Ishikawa (cell line): Measurements from ENCODE around the gene KREMEN1.

Experiments
- CEBPB ChIP-seq: IDR thresholded peaks from 2 replicates; pipeline ENCODE4 v1.6.1; 2012
- MAX ChIP-seq: IDR thresholded peaks from 2 replicates; pipeline ENCODE4 v1.6.1; 2012
- NFIC ChIP-seq: IDR thresholded peaks from 2 replicates; pipeline ENCODE4 v1.6.1; 2012
- RAD21 ChIP-seq: IDR thresholded peaks from 2 replicates; pipeline ENCODE4 v1.6.1; 2012; ENCODE audit warnings: low read depth
- TEAD4 ChIP-seq: IDR thresholded peaks from 2 replicates; pipeline ENCODE4 v1.6.1; 2012
- YY1 ChIP-seq: IDR thresholded peaks from 2 replicates; pipeline ENCODE4 v1.6.1; 2012; ENCODE audit warnings: low read depth
- TF ChIP-seq, protein P1 (sequence below): IDR thresholded peaks from 2 replicates; pipeline ENCODE4 v1.6.1; 2012; ENCODE audit warnings: low read depth, mild to moderate bottlenecking

- no peak for TF ChIP-seq YY1
- TF ChIP-seq, protein P1, sequence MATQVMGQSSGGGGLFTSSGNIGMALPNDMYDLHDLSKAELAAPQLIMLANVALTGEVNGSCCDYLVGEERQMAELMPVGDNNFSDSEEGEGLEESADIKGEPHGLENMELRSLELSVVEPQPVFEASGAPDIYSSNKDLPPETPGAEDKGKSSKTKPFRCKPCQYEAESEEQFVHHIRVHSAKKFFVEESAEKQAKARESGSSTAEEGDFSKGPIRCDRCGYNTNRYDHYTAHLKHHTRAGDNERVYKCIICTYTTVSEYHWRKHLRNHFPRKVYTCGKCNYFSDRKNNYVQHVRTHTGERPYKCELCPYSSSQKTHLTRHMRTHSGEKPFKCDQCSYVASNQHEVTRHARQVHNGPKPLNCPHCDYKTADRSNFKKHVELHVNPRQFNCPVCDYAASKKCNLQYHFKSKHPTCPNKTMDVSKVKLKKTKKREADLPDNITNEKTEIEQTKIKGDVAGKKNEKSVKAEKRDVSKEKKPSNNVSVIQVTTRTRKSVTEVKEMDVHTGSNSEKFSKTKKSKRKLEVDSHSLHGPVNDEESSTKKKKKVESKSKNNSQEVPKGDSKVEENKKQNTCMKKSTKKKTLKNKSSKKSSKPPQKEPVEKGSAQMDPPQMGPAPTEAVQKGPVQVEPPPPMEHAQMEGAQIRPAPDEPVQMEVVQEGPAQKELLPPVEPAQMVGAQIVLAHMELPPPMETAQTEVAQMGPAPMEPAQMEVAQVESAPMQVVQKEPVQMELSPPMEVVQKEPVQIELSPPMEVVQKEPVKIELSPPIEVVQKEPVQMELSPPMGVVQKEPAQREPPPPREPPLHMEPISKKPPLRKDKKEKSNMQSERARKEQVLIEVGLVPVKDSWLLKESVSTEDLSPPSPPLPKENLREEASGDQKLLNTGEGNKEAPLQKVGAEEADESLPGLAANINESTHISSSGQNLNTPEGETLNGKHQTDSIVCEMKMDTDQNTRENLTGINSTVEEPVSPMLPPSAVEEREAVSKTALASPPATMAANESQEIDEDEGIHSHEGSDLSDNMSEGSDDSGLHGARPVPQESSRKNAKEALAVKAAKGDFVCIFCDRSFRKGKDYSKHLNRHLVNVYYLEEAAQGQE, result no peak
- TF ChIP-seq TEAD4, result no peak
- TF ChIP-seq RAD21, result no peak
- TF ChIP-seq CEBPB, result no peak
- TF ChIP-seq NFIC, result no peak
- no peak for TF ChIP-seq MAX
Measured at GRCh38 chr22:29190918-29191317, 118.1 kb downstream of the KREMEN1 start.
